ENCODE data around the gene DSTYK. TPM values are rescaled to one million over a fixed set of nuclear protein-coding genes. Genes with fewer than 3 reads are reported as not detected.
"Not testable (repeated sequence)": the region's sequence is repeated elsewhere in the genome, so short reads cannot be mapped to it uniquely, and the experiment has no call there.

Gene DSTYK
- polyA plus RNA-seq, 12 donors = 6.0 to 9.3 (median 8.1) TPM; not detected in 1

DNA sequence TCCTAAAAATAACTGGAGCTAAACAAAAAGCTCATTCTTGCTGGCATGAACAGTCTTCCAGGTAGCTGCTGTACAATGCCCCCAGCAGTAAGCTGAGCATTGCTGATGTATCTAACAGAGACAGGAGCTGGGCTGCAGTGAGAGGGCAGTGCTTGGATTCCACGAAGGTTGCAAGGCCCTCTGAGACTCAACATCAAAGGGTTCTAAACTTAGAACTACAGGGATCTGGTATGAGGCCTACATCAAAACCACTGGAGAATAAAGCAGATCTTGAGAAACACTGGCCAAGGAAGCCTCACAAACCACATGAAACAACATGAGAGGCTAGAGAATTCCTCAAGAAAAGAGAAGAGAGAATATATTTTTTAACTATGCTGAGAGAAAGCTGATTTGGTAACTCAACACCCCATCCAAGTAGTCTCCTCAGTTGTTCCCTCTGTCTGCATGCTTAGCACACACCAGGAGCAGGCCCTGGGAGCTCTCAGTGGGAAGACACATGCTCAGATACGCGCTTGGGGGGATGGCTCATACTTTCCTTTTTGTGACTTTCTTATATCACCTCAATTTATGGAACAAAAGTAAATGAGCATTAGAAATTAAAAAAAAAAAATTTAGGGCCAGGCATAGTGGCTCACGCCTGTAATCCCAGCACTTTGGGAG is 27.7 kb downstream of the DSTYK start:
- no peak for DNase-seq

DNA sequence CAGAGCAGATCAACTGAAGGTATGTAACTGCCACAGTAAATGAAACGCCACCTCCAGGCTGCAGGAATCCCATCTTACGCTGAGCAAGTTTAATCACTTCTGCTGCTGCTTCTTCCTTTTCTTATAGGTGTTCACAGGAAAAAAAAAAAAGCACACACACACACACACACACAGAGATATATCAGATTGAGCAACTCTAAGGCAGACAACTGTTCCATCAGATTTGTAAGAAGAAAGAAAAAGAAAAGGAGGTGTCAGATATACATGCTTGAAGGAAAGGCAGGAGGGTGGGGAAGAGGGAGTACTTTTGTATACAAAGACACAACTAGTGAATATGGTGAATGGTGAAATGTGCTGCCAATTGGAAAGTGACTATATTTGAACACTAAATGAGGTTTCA is 28.6 kb downstream of the DSTYK start:
- no peak for DNase-seq

DNA sequence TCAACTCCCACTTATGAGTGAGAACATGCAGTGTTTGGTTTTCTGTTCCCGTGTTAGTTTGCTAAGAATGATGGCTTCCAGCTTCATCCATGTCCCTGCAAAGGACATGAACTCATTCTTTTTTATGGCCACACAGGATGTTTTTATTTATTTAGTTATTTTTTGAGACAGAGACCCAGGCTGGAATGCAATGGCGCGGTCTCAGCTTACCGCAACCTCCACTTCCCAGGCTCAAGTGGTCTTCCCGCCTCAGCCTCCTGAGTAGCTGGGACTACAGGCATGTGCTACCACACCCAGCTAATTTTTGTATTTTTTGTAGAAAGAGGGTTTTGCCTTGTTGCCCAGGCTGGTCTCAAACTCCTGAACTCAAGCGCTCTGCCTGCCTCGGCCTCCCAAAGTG is 31.2 kb downstream of the DSTYK start:
- not testable (repeated sequence) for DNase-seq

DNA sequence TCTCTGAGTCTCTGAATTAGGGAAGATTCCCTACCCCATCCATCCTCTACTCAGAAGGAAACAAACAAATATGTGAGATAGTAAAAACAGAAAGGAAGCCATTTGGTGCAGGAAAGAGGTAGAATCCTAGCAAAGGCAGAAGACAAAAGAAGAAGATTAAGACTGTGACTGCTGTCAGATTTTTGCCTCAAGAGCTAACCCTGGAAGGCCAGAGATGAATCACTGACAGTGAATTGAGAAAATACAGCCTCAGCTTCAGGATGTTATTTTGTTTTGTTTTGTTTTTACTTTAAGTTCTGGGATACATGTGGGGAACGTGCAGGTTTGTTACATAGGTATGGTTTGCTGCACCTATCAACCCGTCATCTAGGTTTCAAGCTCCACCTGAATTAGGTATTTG is 31.7 kb downstream of the DSTYK start:
- DNase-seq = no peak

- DNase-seq = no peak
Measured at GRCh38 chr1:205172729-205173366, 38.7 kb downstream of the DSTYK start.

- no peak for DNase-seq
Measured at GRCh38 chr1:205171369-205171768, 40.1 kb downstream of the DSTYK start.

GRCh38 chr1:205170532-205171269 is 40.8 kb downstream of the DSTYK start:
- DNase-seq = no peak

GRCh38 chr1:205169248-205169647 is 42.3 kb downstream of the DSTYK start:
- no peak for DNase-seq

- no peak for DNase-seq
Measured at GRCh38 chr1:205168291-205168690, 43.2 kb downstream of the DSTYK start.

GRCh38 chr1:205162301-205162700 is 49.2 kb downstream of the DSTYK start:
- DNase-seq = no peak

GRCh38 chr1:205161076-205161475 is 50.4 kb downstream of the DSTYK start:
- no peak for DNase-seq

DNA sequence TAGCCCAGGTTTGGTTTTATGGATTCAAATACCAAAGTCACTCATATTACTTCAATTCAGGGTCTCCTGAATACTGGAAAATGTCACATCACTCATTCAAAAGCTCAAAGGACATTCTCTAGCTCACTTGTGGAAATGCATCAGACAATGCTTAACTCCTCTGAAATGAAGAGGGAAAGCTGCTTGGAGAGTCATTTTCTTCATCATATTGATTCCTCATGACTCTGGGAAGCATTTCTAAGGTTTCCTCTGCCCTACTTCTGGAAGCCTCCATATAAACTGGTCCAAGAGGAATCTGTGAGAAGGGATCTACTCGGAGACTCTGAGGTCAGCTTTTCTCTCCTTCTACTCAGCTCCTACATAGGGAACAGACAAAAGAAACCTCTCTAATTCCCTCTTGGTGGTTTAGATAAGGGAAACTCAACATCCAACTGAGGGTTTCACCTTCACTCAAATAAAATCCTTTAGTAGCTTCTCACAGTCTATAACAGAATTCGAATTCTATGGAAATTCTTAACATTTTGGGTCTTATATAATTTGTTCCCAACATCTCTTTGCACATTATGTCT is 53.4 kb downstream of the DSTYK start:
- DNase-seq = no peak

GRCh38 chr1:205155665-205156377 is 55.7 kb downstream of the DSTYK start:
- not testable (repeated sequence) for DNase-seq

- no peak for DNase-seq
Measured at GRCh38 chr1:205152505-205152904, 59.0 kb downstream of the DSTYK start.

- DNase-seq = no peak
Measured at GRCh38 chr1:205150651-205151428, 60.7 kb downstream of the DSTYK start.

- DNase-seq = no peak
Measured at GRCh38 chr1:205147191-205147835, 64.2 kb downstream of the DSTYK start.

DNA sequence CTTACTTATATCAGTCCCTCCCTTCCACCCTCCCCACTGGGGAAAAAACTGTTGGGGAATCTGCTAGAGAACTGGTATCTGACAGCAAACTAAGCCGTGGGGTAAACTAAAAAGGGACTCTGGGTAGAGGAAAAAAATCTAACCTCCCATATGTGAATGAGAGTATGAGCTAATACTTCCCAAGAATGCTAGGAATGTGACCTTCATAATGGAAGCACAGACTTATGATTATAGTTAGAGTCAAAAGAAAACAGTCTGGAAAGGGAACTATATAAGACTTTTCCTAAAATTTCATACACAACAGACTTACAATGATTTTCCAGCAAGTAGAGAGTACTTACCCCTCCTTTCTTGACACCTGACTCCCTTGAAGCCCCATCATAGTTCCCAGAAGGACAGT is 66.8 kb downstream of the DSTYK start:
- DNase-seq = no peak

DNA sequence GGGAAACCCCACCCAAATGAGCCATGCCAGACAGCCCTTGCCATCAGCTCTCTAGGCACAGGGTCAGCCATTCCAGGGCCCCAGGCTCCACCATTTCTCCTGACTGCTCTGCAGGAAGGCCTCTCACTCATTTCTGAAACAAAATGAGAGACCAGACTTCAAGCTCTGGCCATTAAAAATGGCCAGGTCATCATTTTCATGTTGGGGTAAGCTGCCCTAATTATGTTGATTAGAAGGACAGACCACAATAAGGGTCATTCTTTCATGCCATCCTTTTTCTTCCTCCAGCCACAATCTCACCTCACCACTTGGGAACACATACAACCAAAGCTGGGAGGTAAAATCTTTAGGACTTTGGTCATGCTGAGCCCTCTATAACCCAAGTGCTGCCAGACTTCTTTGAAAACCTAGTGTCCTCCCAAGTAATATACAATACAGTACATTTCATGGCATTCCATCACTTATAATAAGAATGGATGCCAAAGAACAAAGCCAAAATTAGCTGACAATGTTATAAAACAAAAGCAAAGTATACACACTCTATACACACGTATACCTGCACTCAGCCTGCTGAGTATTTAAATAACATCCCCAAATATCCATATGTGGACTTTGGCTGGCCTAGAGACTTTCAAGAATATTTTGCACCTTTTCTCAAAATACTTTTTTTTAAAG is 67.3 kb downstream of the DSTYK start:
- no peak for DNase-seq

- no peak for DNase-seq
Measured at GRCh38 chr1:205142102-205142469, 69.4 kb downstream of the DSTYK start.

Measured in muscle of arm (tissue), 12 donors.